ENCODE data around the gene GSTP1. TPM values are rescaled to one million over a fixed set of nuclear protein-coding genes. Genes with fewer than 3 reads are reported as not detected.

The GSTP1 gene
- total RNA-seq, 1 experiment from 2014 or later, result 893 TPM

DNA sequence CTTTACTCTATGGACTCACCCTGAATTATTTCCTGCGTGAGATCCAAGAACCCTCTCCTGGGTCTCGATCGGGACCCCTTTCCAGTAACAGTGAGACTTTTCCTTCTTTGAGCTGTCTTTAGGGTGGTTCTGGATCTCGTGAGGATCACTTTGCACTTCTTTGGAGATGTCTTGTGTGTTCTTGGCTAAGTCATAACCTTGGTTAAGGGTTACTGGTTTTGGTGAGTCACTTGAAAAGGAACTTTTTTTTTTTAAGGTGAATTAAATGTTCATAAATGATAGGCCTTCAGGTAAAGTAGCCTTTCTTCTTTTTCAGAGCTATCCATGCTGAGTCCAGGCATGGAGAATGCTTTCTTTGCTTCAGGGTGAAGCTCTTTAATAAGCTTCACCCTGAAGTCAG, 19.4 kb upstream of the GSTP1 start:
- intact Hi-C loops (cut with micrococcal nuclease), result no loop called here
- CTCF ChIA-PET, result interaction anchor here (3.2 kb wide), 1 partner anchor 8 kb away, joined by 16 read pairs; no protein-coding TSS in a partner anchor
- no peaks in the 10 kb centered on the region for H3K36me3 ChIP-seq (ENCODE audit: control insufficient read depth in 1 of 2, insufficient read depth in 2 of 2, low read length in 2 of 2)
- H3K9ac ChIP-seq (ENCODE audit: low read length), result no peak overlapping the region
- peaks cover 4% of the 10 kb centered on the region; the same call in 1 of the 2 replicates for H3K27me3 ChIP-seq (ENCODE audit: insufficient read depth, low read length)
- no peaks in the 10 kb centered on the region for H3K9me3 ChIP-seq (ENCODE audit: control insufficient read depth in 1 of 2, insufficient read depth in 1 of 2, low read depth in 1 of 2, low read length in 2 of 2)
- TF ChIP-seq EZH2 (IDR thresholded peaks at IDR 0.05) (no peak), EZH2phosphoT487 (IDR thresholded peaks at IDR 0.05; ENCODE audit: borderline replicate concordance) (no peak), POLR2AphosphoS5 (IDR thresholded peaks at IDR 0.05; ENCODE audit: low read depth, low read length) (no peak), REST (IDR thresholded peaks at IDR 0.05; ENCODE audit: low read depth) (no peak), MAX (IDR thresholded peaks at IDR 0.05) (no peak), SIN3A (IDR thresholded peaks at IDR 0.05; ENCODE audit: low read depth) (no peak), CEBPB (IDR thresholded peaks at IDR 0.05; ENCODE audit: low read depth) (no peak), YY1 (IDR thresholded peaks at IDR 0.05; ENCODE audit: extremely low read depth, insufficient replicate concordance, low read depth, low read length) (no peak), SP1 (IDR thresholded peaks at IDR 0.05; ENCODE audit: low read depth) (no peak), RAD21 (IDR thresholded peaks at IDR 0.05; ENCODE audit: low read depth) (no peak), ZFX (IDR thresholded peaks at IDR 0.05) (no peak), JUND (IDR thresholded peaks at IDR 0.05) (no peak), FOSL1 (IDR thresholded peaks at IDR 0.05; ENCODE audit: low read depth) (no peak), CBX3 (IDR thresholded peaks at IDR 0.05; ENCODE audit: low read depth) (no peak), SRF (IDR thresholded peaks at IDR 0.05; ENCODE audit: low read depth) (no peak), TCF7L2 (IDR thresholded peaks at IDR 0.05; ENCODE audit: borderline replicate concordance, extremely low read depth, insufficient read depth, insufficient read length) (no peak), ZBTB33 (IDR thresholded peaks at IDR 0.05; ENCODE audit: extremely low read depth, insufficient replicate concordance, low read length) (no peak)
- TF ChIP-seq, protein P1, sequence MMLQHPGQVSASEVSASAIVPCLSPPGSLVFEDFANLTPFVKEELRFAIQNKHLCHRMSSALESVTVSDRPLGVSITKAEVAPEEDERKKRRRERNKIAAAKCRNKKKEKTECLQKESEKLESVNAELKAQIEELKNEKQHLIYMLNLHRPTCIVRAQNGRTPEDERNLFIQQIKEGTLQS (IDR thresholded peaks at IDR 0.05), result no peak
- TF ChIP-seq, protein P2, sequence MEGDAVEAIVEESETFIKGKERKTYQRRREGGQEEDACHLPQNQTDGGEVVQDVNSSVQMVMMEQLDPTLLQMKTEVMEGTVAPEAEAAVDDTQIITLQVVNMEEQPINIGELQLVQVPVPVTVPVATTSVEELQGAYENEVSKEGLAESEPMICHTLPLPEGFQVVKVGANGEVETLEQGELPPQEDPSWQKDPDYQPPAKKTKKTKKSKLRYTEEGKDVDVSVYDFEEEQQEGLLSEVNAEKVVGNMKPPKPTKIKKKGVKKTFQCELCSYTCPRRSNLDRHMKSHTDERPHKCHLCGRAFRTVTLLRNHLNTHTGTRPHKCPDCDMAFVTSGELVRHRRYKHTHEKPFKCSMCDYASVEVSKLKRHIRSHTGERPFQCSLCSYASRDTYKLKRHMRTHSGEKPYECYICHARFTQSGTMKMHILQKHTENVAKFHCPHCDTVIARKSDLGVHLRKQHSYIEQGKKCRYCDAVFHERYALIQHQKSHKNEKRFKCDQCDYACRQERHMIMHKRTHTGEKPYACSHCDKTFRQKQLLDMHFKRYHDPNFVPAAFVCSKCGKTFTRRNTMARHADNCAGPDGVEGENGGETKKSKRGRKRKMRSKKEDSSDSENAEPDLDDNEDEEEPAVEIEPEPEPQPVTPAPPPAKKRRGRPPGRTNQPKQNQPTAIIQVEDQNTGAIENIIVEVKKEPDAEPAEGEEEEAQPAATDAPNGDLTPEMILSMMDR (IDR thresholded peaks at IDR 0.05 in 2 of 3, conservative IDR thresholded peaks at IDR 0.05 in 1 of 3; ENCODE audit: borderline replicate concordance in 1 of 3, insufficient read depth in 1 of 3, low read depth in 2 of 3, low read length in 2 of 3), result no peak
- H3K4me1 ChIP-seq (ENCODE audit: control insufficient read depth in 1 of 2, insufficient read depth in 2 of 2, low read length in 2 of 2), result peaks cover 16 to 31% of the 10 kb centered on the region in 2 experiments
- H3K4me3 ChIP-seq (replicated peaks in 1 of 2; ENCODE audit: low read depth in 1 of 2, low read length in 2 of 2), result no peak overlapping the region
- H3K27ac ChIP-seq (ENCODE audit: low read depth, low read length), result no peak overlapping the region
- H3K79me2 ChIP-seq (ENCODE audit: insufficient read depth, low read length), result no peaks in the 10 kb centered on the region
- peak overlapping the region; percentile 60 for H3K4me2 ChIP-seq (ENCODE audit: low read length)
- DNase-seq (ENCODE audit: low read depth, low spot score) (no peak), ATAC-seq (peak; percentile 8; the same call in 1 of the 2 replicates)
- POLR2A ChIA-PET, result no interaction called here
- no TSS peak for BruUV-seq (replicated peaks)
- H4K20me1 ChIP-seq (ENCODE audit: insufficient read depth), result no peaks in the 10 kb centered on the region
- no peaks in the 10 kb centered on the region for H3K9me2 ChIP-seq (ENCODE audit: insufficient read depth)
- RAD21 ChIA-PET (ENCODE audit: low non-redundant PET in 1 of 2, low total read pairs in 2 of 2, uncharacterized antibody in 2 of 2, unreplicated experiment in 2 of 2), result interaction anchor here in 1 of 2 experiments (1.1 kb wide), 1 partner anchor 8 kb away, joined by 4 read pairs; no protein-coding TSS in a partner anchor
- peak overlapping the region; percentile 84 for H2AFZ ChIP-seq (ENCODE audit: low read depth, low read length, poor library complexity, severe bottlenecking)

Measured in HCT116 (cell line).